Neural progenitor cell (in vitro differentiated cells): ENCODE data around the gene IGSF3. TPM values are rescaled to one million over a fixed set of nuclear protein-coding genes. Genes with fewer than 3 reads are reported as not detected.
A peak's percentile ranks its signal among the peaks of the same experiment; 100 is the strongest.

Experiments used
- DNase-seq: peaks from one replicate; pipeline ENCODE4 v3.0.0-alpha.2; 2016; ENCODE audit warnings: low spot score
- H2AFZ ChIP-seq: fragments of 200-600 bp; sonication (generic); replicated peaks from 2 replicates; pipeline ENCODE4 v1.6.1; 2016; ENCODE audit warnings: antibody characterized with exemption
- H3F3A ChIP-seq: fragments of 200-600 bp; sonication (generic); 2 replicates; pipeline ENCODE4 v1.6.1; 2016; ENCODE audit warnings: antibody characterized with exemption, low read depth
- H3K27ac ChIP-seq: fragments of 200-600 bp; sonication (generic); 2 replicates; pipeline ENCODE4 v1.5.1; 2016; ENCODE audit warnings: mild to moderate bottlenecking
- H3K27me3 ChIP-seq: fragments of 200-600 bp; sonication (generic); 2 replicates; pipeline ENCODE4 v1.6.1; 2016; ENCODE audit warnings: mild to moderate bottlenecking, moderate library complexity
- H3K36me3 ChIP-seq: fragments of 200-600 bp; sonication (generic); 2 replicates; pipeline ENCODE4 v1.5.1; 2016
- H3K4me1 ChIP-seq: fragments of 200-600 bp; sonication (generic); 2 replicates; pipeline ENCODE4 v1.6.1; 2016; ENCODE audit warnings: mixed run types
- H3K4me2 ChIP-seq: fragments of 200-600 bp; sonication (generic); 2 replicates; pipeline ENCODE4 v1.6.1; 2016
- H3K4me3 ChIP-seq: fragments of 200-600 bp; sonication (generic); 2 replicates; pipeline ENCODE4 v1.5.1; 2016
- H3K79me2 ChIP-seq: fragments of 200-600 bp; sonication (generic); 2 replicates; pipeline ENCODE4 v1.6.1; 2016; ENCODE audit warnings: low read depth
- H3K9ac ChIP-seq: fragments of 200-600 bp; sonication (generic); 2 replicates; pipeline ENCODE4 v1.6.1; 2016
- H3K9me3 ChIP-seq: fragments of 200-600 bp; sonication (generic); 2 replicates; pipeline ENCODE4 v1.5.1; 2016; ENCODE audit warnings: low read depth
- H4K20me1 ChIP-seq: fragments of 200-600 bp; sonication (generic); 2 replicates; pipeline ENCODE4 v1.6.1; 2016; ENCODE audit warnings: low read depth
- H3K27ac Mint-ChIP-seq: 3 replicates; pipeline ENCODE4 v1.8.0; 2021; ENCODE audit warnings: mixed read lengths
- H3K27me3 Mint-ChIP-seq: 2 replicates; pipeline ENCODE4 v1.8.0; 2022; ENCODE audit warnings: low read depth, mild to moderate bottlenecking, inconsistent platforms, moderate library complexity, mixed read lengths; ENCODE audit not compliant: insufficient read depth
- H3K36me3 Mint-ChIP-seq: 3 replicates; pipeline ENCODE4 v1.8.0; 2021; ENCODE audit warnings: mixed read lengths
- H3K4me1 Mint-ChIP-seq: 3 replicates; pipeline ENCODE4 v1.8.0; 2021; ENCODE audit warnings: mixed read lengths
- H3K4me3 Mint-ChIP-seq: 3 replicates; pipeline ENCODE4 v1.8.0; 2021; ENCODE audit warnings: mild to moderate bottlenecking, moderate library complexity, mixed read lengths
- H3K9me3 Mint-ChIP-seq: 3 replicates; pipeline ENCODE4 v1.8.0; 2020; ENCODE audit warnings: mixed read lengths
- EZH2 ChIP-seq: fragments of 200-600 bp; sonication (generic); IDR thresholded peaks from 2 replicates; pipeline ENCODE4 v1.6.1; 2017; ENCODE audit warnings: antibody characterized with exemption, mild to moderate bottlenecking, moderate library complexity
- EZH2phosphoT487 ChIP-seq: fragments of 200-600 bp; sonication (generic); IDR thresholded peaks from 2 replicates; pipeline ENCODE4 v1.6.1; 2017; ENCODE audit warnings: antibody characterized with exemption
- microRNA counts: library from miRNA; unstranded; fragments of <30 nt; microRNA quantifications from one replicate; lab custom pipeline; 2016
- microRNA-seq: library from miRNA; unstranded; fragments of <30 nt; microRNA quantifications from one replicate; pipeline ENCODE4, GENCODE V29; 2016
- small RNA-seq: library from RNA; depleted of rRNA; stranded (forward); fragments of <200 nt; gene quantifications from one replicate; pipeline ENCODE3, GENCODE V24; 2015
- total RNA-seq: library from RNA; depleted of rRNA; stranded (reverse); fragments of >200 nt; gene quantifications from 2 replicates; pipeline ENCODE4 v1.2.3, GENCODE V29; 2015; ENCODE audit warnings: low replicate concordance
- TF ChIP-seq, protein P1 (sequence below): fragments of 200-600 bp; sonication (generic); IDR thresholded peaks from 2 replicates; pipeline ENCODE4 v1.5.1; 2017; ENCODE audit warnings: antibody characterized with exemption, mild to moderate bottlenecking

Gene IGSF3
- total RNA-seq, 1 donor from 2014 or later: 24.0 TPM

DNA sequence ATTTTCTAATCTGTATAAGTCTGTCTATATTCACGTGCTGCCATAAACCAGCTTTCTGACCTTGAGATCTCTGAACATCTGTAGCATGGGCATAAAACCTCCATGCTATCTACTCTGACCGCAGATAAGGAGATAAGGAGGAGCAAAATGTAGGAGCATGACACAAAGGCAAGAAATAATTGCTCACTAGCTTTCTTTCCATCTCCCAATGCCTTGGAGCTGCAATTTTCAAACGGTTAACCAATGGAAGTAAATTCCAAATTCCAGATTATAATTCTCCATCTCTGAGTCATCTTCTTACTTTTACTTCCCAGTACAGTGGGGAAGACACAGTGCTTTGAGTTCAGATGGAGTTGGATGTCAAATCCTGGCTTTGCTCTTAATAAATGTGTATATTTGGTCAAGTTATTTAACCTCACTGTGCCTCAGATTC is 138.3 kb downstream of the IGSF3 start:
- H3F3A ChIP-seq: no peaks in the 10 kb centered on the region
- H3K4me2 ChIP-seq: no peak overlapping the region
- no peaks in the 10 kb centered on the region for H3K4me1 ChIP-seq
- peaks cover 4% of the 10 kb centered on the region for H3K9me3 Mint-ChIP-seq
- no peak overlapping the region for H3K4me3 ChIP-seq
- H3K79me2 ChIP-seq: no peaks in the 10 kb centered on the region
- peaks cover 14% of the 10 kb centered on the region for H3K36me3 Mint-ChIP-seq
- no peak overlapping the region for H3K9ac ChIP-seq
- no peaks in the 10 kb centered on the region for H3K36me3 ChIP-seq
- no peak overlapping the region for H2AFZ ChIP-seq
- no peak overlapping the region for H3K4me3 Mint-ChIP-seq
- DNase-seq: no peak
- H3K4me1 Mint-ChIP-seq: no peaks in the 10 kb centered on the region
- no peaks in the 10 kb centered on the region for H4K20me1 ChIP-seq
- no peaks in the 10 kb centered on the region for H3K9me3 ChIP-seq
- H3K27me3 Mint-ChIP-seq: no peaks in the 10 kb centered on the region
- H3K27ac ChIP-seq: no peak overlapping the region
- TF ChIP-seq EZH2 (no peak), EZH2phosphoT487 (no peak)
- TF ChIP-seq, protein P1, sequence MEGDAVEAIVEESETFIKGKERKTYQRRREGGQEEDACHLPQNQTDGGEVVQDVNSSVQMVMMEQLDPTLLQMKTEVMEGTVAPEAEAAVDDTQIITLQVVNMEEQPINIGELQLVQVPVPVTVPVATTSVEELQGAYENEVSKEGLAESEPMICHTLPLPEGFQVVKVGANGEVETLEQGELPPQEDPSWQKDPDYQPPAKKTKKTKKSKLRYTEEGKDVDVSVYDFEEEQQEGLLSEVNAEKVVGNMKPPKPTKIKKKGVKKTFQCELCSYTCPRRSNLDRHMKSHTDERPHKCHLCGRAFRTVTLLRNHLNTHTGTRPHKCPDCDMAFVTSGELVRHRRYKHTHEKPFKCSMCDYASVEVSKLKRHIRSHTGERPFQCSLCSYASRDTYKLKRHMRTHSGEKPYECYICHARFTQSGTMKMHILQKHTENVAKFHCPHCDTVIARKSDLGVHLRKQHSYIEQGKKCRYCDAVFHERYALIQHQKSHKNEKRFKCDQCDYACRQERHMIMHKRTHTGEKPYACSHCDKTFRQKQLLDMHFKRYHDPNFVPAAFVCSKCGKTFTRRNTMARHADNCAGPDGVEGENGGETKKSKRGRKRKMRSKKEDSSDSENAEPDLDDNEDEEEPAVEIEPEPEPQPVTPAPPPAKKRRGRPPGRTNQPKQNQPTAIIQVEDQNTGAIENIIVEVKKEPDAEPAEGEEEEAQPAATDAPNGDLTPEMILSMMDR: no peak
- no peaks in the 10 kb centered on the region for H3K27me3 ChIP-seq
- H3K27ac Mint-ChIP-seq: no peak overlapping the region

DNA sequence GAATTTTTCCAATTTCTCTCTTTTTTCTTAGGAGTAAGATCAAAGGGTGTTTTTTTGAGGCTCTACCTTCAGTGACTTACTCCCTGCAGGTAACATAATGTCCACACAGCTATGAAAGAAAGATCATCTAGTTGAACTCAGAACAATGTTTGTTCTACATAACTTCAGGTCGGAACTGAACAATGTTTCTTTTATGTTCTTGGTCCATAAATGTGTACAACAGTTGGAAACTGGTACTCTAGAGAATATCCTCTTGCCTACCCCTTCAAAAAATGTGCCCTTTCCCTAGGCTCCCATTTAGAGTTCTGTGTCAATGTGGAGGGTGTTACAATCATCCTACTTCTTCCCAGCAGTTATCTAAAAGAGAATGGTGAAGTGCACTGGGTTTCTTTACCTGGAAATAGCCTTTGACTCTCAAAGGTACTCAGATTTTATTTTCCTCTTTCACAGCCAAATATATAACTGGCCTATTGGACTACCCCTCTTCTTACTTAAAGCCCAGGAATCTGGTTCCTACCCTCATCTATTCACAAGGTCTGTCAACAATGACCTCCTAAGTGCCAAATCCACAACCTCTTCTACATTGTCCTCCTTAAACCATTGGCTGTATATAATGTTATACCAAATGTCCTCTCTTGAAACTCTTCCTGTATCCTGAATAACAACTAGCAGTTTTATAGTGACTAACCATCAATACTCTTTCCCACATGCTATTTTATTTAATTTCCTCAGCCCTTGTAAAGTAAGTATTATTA is 139.0 kb downstream of the IGSF3 start:
- H3K27me3 Mint-ChIP-seq: no peaks in the 10 kb centered on the region
- no peak overlapping the region for H3K27ac ChIP-seq
- no peak overlapping the region for H2AFZ ChIP-seq
- no peaks in the 10 kb centered on the region for H3K4me1 Mint-ChIP-seq
- H3K27ac Mint-ChIP-seq: no peak overlapping the region
- H3K79me2 ChIP-seq: no peaks in the 10 kb centered on the region
- no peaks in the 10 kb centered on the region for H3K27me3 ChIP-seq
- no peak overlapping the region for H3K9ac ChIP-seq
- H3K4me2 ChIP-seq: no peak overlapping the region
- H3K36me3 ChIP-seq: no peaks in the 10 kb centered on the region
- no peaks in the 10 kb centered on the region for H4K20me1 ChIP-seq
- H3K4me1 ChIP-seq: no peaks in the 10 kb centered on the region
- H3K9me3 Mint-ChIP-seq: peaks cover 4% of the 10 kb centered on the region
- H3F3A ChIP-seq: no peaks in the 10 kb centered on the region
- no peak for DNase-seq
- peaks cover 8% of the 10 kb centered on the region for H3K36me3 Mint-ChIP-seq
- TF ChIP-seq EZH2 (no peak), EZH2phosphoT487 (no peak)
- TF ChIP-seq, protein P1: no peak
- H3K4me3 Mint-ChIP-seq: no peak overlapping the region
- H3K4me3 ChIP-seq: no peak overlapping the region
- H3K9me3 ChIP-seq: no peaks in the 10 kb centered on the region

DNA sequence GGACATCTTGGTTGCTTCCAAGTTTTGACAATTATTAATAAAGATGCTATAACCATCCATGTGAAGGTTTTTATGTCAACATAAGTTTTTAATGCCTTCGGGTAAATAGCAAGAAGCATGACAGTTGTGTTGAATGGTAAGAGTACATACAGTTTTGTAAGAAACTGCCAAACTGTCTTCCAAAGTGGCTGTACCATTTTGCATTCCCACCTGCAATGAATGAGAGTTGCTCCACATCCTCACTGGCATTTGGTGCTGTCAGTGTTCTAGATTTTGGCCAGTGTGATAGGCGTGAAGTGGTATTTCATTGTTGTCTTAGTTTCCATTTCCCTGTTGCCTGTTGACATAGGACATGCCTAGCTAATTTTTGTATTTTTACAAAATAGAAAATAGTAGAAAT is 142.1 kb downstream of the IGSF3 start:
- H3K36me3 ChIP-seq: no peaks in the 10 kb centered on the region
- Mint-ChIP-seq H3K27me3 (no peaks in the 10 kb centered on the region), H3K9me3 (peaks cover 4% of the 10 kb centered on the region)

More for the DNA sequence above, 142.1 kb downstream of the IGSF3 start:
- no peak for DNase-seq
- Mint-ChIP-seq H3K36me3 (peaks cover 2% of the 10 kb centered on the region), H3K4me1 (no peaks in the 10 kb centered on the region), H3K27ac (no peak overlapping the region), H3K4me3 (no peak overlapping the region)
- Histone ChIP-seq H3K4me2 (no peak overlapping the region), H3K79me2 (no peaks in the 10 kb centered on the region), H2AFZ (no peak overlapping the region), H3K9ac (no peak overlapping the region), H3F3A (no peaks in the 10 kb centered on the region), H3K27ac (no peak overlapping the region), H3K4me1 (no peaks in the 10 kb centered on the region), H3K4me3 (no peak overlapping the region), H4K20me1 (no peaks in the 10 kb centered on the region), H3K9me3 (no peaks in the 10 kb centered on the region), H3K27me3 (no peaks in the 10 kb centered on the region)
- TF ChIP-seq, protein P1: no peak
- TF ChIP-seq EZH2phosphoT487 (no peak), EZH2 (no peak)

MicroRNAs within 50 kb of the gene (microRNA counts, 767-probe panel; counts per million panel counts)
- microRNA hsa-miR-320b (lab: Ali Mortazavi, UCI): 460 counts per million, percentile 90 among the panel's probes with 10 or more counts
- 460 counts per million, percentile 90 among the panel's probes with 10 or more counts for microRNA hsa-miR-548ac (lab: Ali Mortazavi, UCI)

Small RNA genes lying within 50 kb of the gene (microRNA-seq; reads per million reads assigned to microRNA genes)
- not detected for gene MIR320B1
- gene MIR548AC: not detected

Small RNA genes lying within 50 kb of the gene (small RNA-seq; reads per million reads assigned to genes)
- not detected for gene MIR320B1
- gene MIR548AC: not detected

Other genes starting within 250 kb of the IGSF3 start
- 4.2 and 14.6 TPM in 2 replicates for gene CD58, start 96.7 kb downstream of the IGSF3 start, total RNA-seq
- 0.71 and 1.5 TPM in 2 replicates for gene CD2, start 86.7 kb upstream of the IGSF3 start, total RNA-seq
- 41.5 and 53.2 TPM in 2 replicates for gene PTGFRN, start 242.2 kb upstream of the IGSF3 start, total RNA-seq